K562 (cell line): Measurements from ENCODE around the gene CD109.
A peak's percentile ranks its signal among the peaks of the same experiment; 100 is the strongest.

Experiments used
- ATF3 ChIP-seq, 2 experiments: fragments of 450-650 bp in 1 of 2; sonication (generic) in 1 of 2; formaldehyde crosslinking in 1 of 2; IDR thresholded peaks in 1 of 2; conservative IDR thresholded peaks in 1 of 2; 2 replicates each; pipeline versions ENCODE4 v1.6.1 to v1.8.1; 2016 to 2023; ENCODE audit warnings: mild to moderate bottlenecking in 2 of 2, moderate library complexity in 2 of 2, inconsistent platforms in 1 of 2, missing genetic modification reagents in 1 of 2
- BHLHE40 ChIP-seq: IDR thresholded peaks from 2 replicates; pipeline ENCODE4 v1.6.1; 2011; ENCODE audit warnings: low read length, improper control_type of control experiment
- CTCF ChIP-seq, 3 experiments: IDR thresholded peaks in 2 of 3; conservative IDR thresholded peaks in 1 of 3; 2 replicates each; pipeline ENCODE4 v1.5.1; 2011 to 2012; ENCODE audit warnings: low read length in 3 of 3, mild to moderate bottlenecking in 3 of 3, control low read depth in 2 of 3, improper control_type of control experiment in 1 of 3, inconsistent platforms in 1 of 3, low read depth in 1 of 3, mixed read lengths in 1 of 3, moderate library complexity in 1 of 3; ENCODE audit not compliant: insufficient read depth in 2 of 3
- EP300 ChIP-seq: IDR thresholded peaks from 2 replicates; pipeline ENCODE4 v1.6.1; 2012; ENCODE audit warnings: low read length, improper control_type of control experiment
- EZH2 ChIP-seq: IDR thresholded peaks from 2 replicates; pipeline ENCODE4 v1.6.1; 2012; ENCODE audit warnings: low read depth, mild to moderate bottlenecking, inconsistent platforms, low read length, borderline replicate concordance
- GATAD2A ChIP-seq: fragments of 450-650 bp; IDR thresholded peaks from 2 replicates; pipeline ENCODE4 v1.6.1; 2017
- IRF1 ChIP-seq: sonication (generic); formaldehyde crosslinking; IDR thresholded peaks from 2 replicates; pipeline ENCODE4 v1.8.0; 2022; ENCODE audit warnings: missing genetic modification reagents, mild to moderate bottlenecking, borderline replicate concordance
- NFRKB ChIP-seq: fragments of 450-650 bp; IDR thresholded peaks from 2 replicates; pipeline ENCODE4 v1.6.1; 2016; ENCODE audit warnings: low read depth
- RREB1 ChIP-seq: fragments of 250-450 bp; sonication (Bioruptor Pico); IDR thresholded peaks from 2 replicates; pipeline ENCODE4 v1.4.0; 2020
- ZSCAN32 ChIP-seq: fragments of 450-650 bp; formaldehyde crosslinking; IDR thresholded peaks from 2 replicates; pipeline ENCODE4 v1.4.0; 2020; ENCODE audit warnings: mild to moderate bottlenecking, moderate library complexity

- peak; percentile 81 to 92 (median 86) for TF ChIP-seq CTCF (IDR thresholded peaks at IDR 0.05 in 2 of 3, conservative IDR thresholded peaks at IDR 0.05 in 1 of 3; ENCODE audit: insufficient read depth in 2 of 3, low read depth in 1 of 3, low read length in 3 of 3)
- TF ChIP-seq EZH2, result no peak
- no peak for TF ChIP-seq NFRKB
- no peak for TF ChIP-seq ZSCAN32 (CRISPR knock-in tag)
- no peak for TF ChIP-seq EP300
- TF ChIP-seq ATF3 (IDR thresholded peaks at IDR 0.05), result no peak
- TF ChIP-seq ATF3 (CRISPR knock-in tag; conservative IDR thresholded peaks at IDR 0.05), result no peak
- no peak for TF ChIP-seq GATAD2A
- TF ChIP-seq RREB1 (CRISPR knock-in tag), result no peak
- no peak for TF ChIP-seq IRF1 (CRISPR knock-in tag)
- no peak for TF ChIP-seq BHLHE40
Measured at GRCh38 chr6:73732845-73733675, 37.1 kb downstream of the CD109 start.
